Activated CD8-positive, alpha-beta memory T cell treated with anti-CD3 and anti-CD28 coated beads, Interleukin-2, amount 10 ng/mL, durations not matched to agents 7 days and 5 days (primary cell): Measurements from ENCODE around the gene PTPRD. TPM values are rescaled to one million over a fixed set of nuclear protein-coding genes. Genes with fewer than 3 reads are reported as not detected.

ENCODE experiments used
- ATAC-seq: fragments of 150-1000 bp; cut with Tn5 transposase; one replicate; pipeline ENCODE4 v1.10.0; 2021; ENCODE audit warnings: moderate library complexity
- CTCF ChIA-PET: fragments of 350-600 bp; sonication (Branson Sonifier 250); formaldehyde crosslinking; loops from one replicate; lab custom pipeline; 2021; ENCODE audit warnings: antibody characterized with exemption; lab: Charles Lee
- DNase-seq: peaks from one replicate; pipeline ENCODE4 v3.0.0-alpha.2; 2020
- H3K27ac Mint-ChIP-seq: one replicate; pipeline ENCODE4 v1.8.0; 2021; ENCODE audit warnings: mild to moderate bottlenecking, mixed read lengths
- H3K27me3 Mint-ChIP-seq: one replicate; pipeline ENCODE4 v1.8.0; 2021; ENCODE audit warnings: mixed read lengths
- H3K36me3 Mint-ChIP-seq: one replicate; pipeline ENCODE4 v1.8.0; 2021; ENCODE audit warnings: mild to moderate bottlenecking, mixed read lengths
- H3K4me1 Mint-ChIP-seq: one replicate; pipeline ENCODE4 v1.8.0; 2021; ENCODE audit warnings: mixed read lengths
- H3K4me3 Mint-ChIP-seq: one replicate; pipeline ENCODE4 v1.8.0; 2021; ENCODE audit warnings: mild to moderate bottlenecking, moderate library complexity, mixed read lengths
- H3K9me3 Mint-ChIP-seq: one replicate; pipeline ENCODE4 v1.8.0; 2022; ENCODE audit warnings: low read depth, mixed read lengths
- total RNA-seq, 2 experiments: library from RNA; stranded (reverse); gene quantifications; one replicate each; pipeline ENCODE4 v1.2.3, GENCODE V29; 2021

The PTPRD gene
- total RNA-seq, 2 experiments from 2014 or later, result 0.07 TPM; not detected in 1

DNA sequence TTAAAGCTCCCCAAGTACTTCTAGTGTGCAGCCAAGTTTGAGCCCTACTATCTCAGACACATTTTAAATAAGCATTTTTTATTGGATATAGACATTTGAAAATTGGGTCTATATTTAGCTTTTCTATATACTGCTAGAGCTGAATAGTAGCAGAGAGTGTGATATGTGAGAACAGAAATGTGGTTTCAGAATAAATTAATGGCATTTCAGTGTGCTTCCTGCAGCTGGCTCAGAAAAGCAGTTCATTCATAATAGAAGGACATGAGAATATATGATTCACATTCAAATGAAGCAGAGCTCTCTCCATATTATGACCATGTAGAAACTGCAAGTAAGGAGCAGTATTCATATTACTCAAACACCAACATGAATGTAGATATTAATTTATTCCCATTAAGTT is 464.0 kb downstream of the PTPRD start:
- Mint-ChIP-seq H3K4me1 (no peaks in the 10 kb centered on the region), H3K4me3 (no peak overlapping the region), H3K36me3 (no peaks in the 10 kb centered on the region), H3K27me3 (no peaks in the 10 kb centered on the region), H3K27ac (no peak overlapping the region), H3K9me3 (peaks cover 5% of the 10 kb centered on the region)
- CTCF ChIA-PET, result no interaction called here
- DNase-seq (no peak), ATAC-seq (no peak)

- Mint-ChIP-seq H3K27ac (no peak overlapping the region), H3K4me1 (no peaks in the 10 kb centered on the region), H3K4me3 (no peak overlapping the region), H3K9me3 (peaks cover 4% of the 10 kb centered on the region), H3K27me3 (no peaks in the 10 kb centered on the region), H3K36me3 (no peaks in the 10 kb centered on the region)
- ATAC-seq (no peak), DNase-seq (no peak)
- CTCF ChIA-PET, result no interaction called here
Measured at GRCh38 chr9:10146517-10147331, 466.1 kb downstream of the PTPRD start.

DNA sequence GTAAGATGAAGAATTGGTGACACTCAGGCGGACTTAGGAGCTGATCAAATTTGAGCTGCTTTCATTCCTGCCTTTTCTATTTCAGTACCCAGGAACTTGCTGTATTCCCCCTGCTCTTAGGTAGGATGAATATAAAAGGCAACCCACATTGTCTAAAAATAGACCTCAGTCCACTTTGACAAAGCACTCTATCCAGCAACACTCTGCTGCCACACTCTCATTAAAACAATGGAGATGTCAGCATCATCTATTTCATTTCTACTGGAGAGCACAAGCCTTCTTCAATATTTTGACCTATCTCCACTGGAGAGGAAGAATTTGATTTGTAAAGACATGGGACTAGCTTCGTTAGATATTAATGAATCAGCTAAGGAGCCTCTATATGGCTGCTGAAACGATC is 468.4 kb downstream of the PTPRD start:
- Mint-ChIP-seq H3K27me3 (no peaks in the 10 kb centered on the region), H3K9me3 (peaks cover 2% of the 10 kb centered on the region), H3K27ac (no peak overlapping the region), H3K4me3 (no peak overlapping the region), H3K4me1 (no peaks in the 10 kb centered on the region), H3K36me3 (no peaks in the 10 kb centered on the region)
- DNase-seq (no peak), ATAC-seq (no peak)
- CTCF ChIA-PET, result no interaction called here

DNA sequence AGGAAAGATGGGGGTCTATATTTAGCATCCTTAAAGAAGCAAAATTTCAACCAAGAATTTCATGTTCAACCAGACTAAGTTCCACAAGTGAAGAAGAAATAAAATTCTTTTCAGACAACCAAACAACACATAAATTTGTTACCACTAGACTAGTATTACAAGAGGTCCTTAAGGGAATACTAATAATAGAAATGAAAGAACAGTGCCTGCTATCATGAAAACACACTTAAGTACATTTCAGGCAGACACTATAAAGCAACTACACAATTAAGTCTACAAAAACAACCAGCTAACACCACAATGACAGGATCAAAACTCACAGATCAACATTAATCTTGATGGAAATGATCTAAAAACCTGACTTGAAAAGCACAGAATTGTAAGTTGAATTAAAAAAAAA is 477.2 kb downstream of the PTPRD start:
- Mint-ChIP-seq H3K36me3 (no peaks in the 10 kb centered on the region), H3K9me3 (peaks cover 15% of the 10 kb centered on the region), H3K4me3 (no peak overlapping the region), H3K27ac (no peak overlapping the region), H3K27me3 (no peaks in the 10 kb centered on the region), H3K4me1 (no peaks in the 10 kb centered on the region)
- no peak for ATAC-seq
- CTCF ChIA-PET, result no interaction called here
- DNase-seq, result no peak

DNA sequence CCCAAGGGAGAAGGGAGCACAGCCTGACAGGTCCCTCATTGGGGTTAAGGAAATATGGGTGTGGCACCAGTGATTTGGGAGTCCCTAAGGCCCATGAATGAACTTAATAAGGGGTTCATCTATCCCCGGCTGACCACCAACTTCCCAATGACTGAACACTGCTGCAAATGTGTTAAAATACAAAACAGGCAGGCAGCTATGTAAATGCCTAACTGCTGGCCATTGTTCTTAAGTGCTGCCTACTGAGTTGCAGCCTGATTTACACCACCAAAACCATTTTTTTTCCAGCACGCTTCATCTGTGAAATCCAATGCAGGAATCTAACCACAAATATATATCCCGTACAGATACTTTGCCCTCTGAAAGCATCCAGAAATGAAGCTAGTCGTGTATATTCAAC is 478.5 kb downstream of the PTPRD start:
- CTCF ChIA-PET, result no interaction called here
- Mint-ChIP-seq H3K27me3 (no peaks in the 10 kb centered on the region), H3K9me3 (peaks cover 15% of the 10 kb centered on the region), H3K4me3 (no peak overlapping the region), H3K27ac (no peak overlapping the region), H3K36me3 (no peaks in the 10 kb centered on the region), H3K4me1 (no peaks in the 10 kb centered on the region)
- ATAC-seq (no peak), DNase-seq (no peak)

GRCh38 chr9:10130061-10130675 is 482.6 kb downstream of the PTPRD start:
- Mint-ChIP-seq H3K27me3 (no peaks in the 10 kb centered on the region), H3K36me3 (no peaks in the 10 kb centered on the region), H3K4me1 (no peaks in the 10 kb centered on the region), H3K9me3 (peaks cover 4% of the 10 kb centered on the region), H3K4me3 (no peak overlapping the region), H3K27ac (no peak overlapping the region)
- CTCF ChIA-PET, result no interaction called here
- no peak for DNase-seq
- no peak for ATAC-seq

- Mint-ChIP-seq H3K27me3 (no peaks in the 10 kb centered on the region), H3K4me3 (no peak overlapping the region)
Measured at GRCh38 chr9:10127867-10128266, 484.9 kb downstream of the PTPRD start.

GRCh38 chr9:10112798-10113197 is 500.0 kb downstream of the PTPRD start:
- CTCF ChIA-PET, result no interaction called here
- DNase-seq (no peak), ATAC-seq (no peak)
- Mint-ChIP-seq H3K9me3 (peaks cover 2% of the 10 kb centered on the region), H3K27ac (no peak overlapping the region), H3K27me3 (no peaks in the 10 kb centered on the region), H3K4me1 (no peaks in the 10 kb centered on the region), H3K4me3 (no peak overlapping the region), H3K36me3 (no peaks in the 10 kb centered on the region)

More at GRCh38 chr9:10127867-10128266, 484.9 kb downstream of the PTPRD start:
- DNase-seq (no peak), ATAC-seq (no peak)
- H3K36me3 Mint-ChIP-seq, result no peaks in the 10 kb centered on the region
- CTCF ChIA-PET, result no interaction called here
- no peaks in the 10 kb centered on the region for H3K9me3 Mint-ChIP-seq
- H3K27ac Mint-ChIP-seq, result no peak overlapping the region
- H3K4me1 Mint-ChIP-seq, result no peaks in the 10 kb centered on the region

DNA sequence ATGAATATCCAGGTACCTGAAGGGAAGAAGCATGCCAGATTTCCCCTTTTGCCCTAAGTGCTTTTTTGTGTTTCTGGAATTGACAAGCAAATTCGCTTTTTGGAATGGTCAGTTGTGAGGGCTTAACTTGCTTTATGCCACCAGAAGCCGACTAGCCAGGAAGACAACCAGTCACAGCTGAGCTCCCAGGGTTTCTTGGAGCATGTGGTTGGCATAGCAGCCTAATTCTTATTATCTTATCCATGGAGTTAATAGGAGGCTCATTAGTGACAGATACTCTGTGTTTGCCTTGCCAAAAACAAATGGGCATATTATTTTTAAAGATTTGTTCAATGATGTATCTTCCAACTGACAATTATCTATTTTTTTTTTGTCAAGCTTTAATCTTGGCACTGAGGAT is 500.7 kb downstream of the PTPRD start:
- Mint-ChIP-seq H3K27me3 (no peaks in the 10 kb centered on the region), H3K4me1 (no peaks in the 10 kb centered on the region), H3K27ac (no peak overlapping the region), H3K9me3 (peaks cover 3% of the 10 kb centered on the region), H3K4me3 (no peak overlapping the region), H3K36me3 (no peaks in the 10 kb centered on the region)
- DNase-seq, result no peak
- CTCF ChIA-PET, result no interaction called here
- ATAC-seq, result no peak

- CTCF ChIA-PET, result no interaction called here
- Mint-ChIP-seq H3K27ac (no peak overlapping the region), H3K27me3 (no peaks in the 10 kb centered on the region), H3K9me3 (peaks cover 11% of the 10 kb centered on the region), H3K4me1 (no peaks in the 10 kb centered on the region), H3K4me3 (no peak overlapping the region), H3K36me3 (no peaks in the 10 kb centered on the region)
- DNase-seq (no peak), ATAC-seq (no peak)
Measured at GRCh38 chr9:10108815-10109214, 504.0 kb downstream of the PTPRD start.

GRCh38 chr9:10104774-10105173 is 508.0 kb downstream of the PTPRD start:
- no peaks in the 10 kb centered on the region for H3K4me1 Mint-ChIP-seq
- H3K36me3 Mint-ChIP-seq, result no peaks in the 10 kb centered on the region
- DNase-seq, result no peak
- CTCF ChIA-PET, result no interaction called here
- no peak overlapping the region for H3K4me3 Mint-ChIP-seq
- peaks cover 8% of the 10 kb centered on the region for H3K9me3 Mint-ChIP-seq
- no peak overlapping the region for H3K27ac Mint-ChIP-seq
- H3K27me3 Mint-ChIP-seq, result no peaks in the 10 kb centered on the region
- no peak for ATAC-seq

DNA sequence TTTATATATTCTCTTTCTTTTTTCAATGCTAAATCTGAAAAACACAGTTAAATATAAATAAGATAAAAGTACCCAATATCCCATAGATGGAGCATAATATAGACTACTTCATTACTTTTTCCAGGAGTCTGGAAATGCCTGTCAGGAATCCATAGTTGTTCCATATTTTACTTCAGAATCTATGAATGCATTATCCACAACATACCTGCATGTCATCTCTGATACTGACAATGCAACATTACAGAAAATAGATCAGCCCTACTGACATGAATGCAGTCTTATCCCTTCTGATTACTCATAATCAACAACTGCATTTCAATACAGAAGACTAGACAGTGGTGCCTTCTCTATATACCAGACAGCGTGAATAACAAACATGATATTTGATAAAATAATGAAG is 517.6 kb downstream of the PTPRD start:
- no peak for ATAC-seq
- DNase-seq, result no peak
- Mint-ChIP-seq H3K4me3 (no peak overlapping the region), H3K4me1 (no peaks in the 10 kb centered on the region), H3K9me3 (peaks cover 3% of the 10 kb centered on the region), H3K27me3 (no peaks in the 10 kb centered on the region), H3K27ac (no peak overlapping the region), H3K36me3 (no peaks in the 10 kb centered on the region)
- CTCF ChIA-PET, result no interaction called here

DNA sequence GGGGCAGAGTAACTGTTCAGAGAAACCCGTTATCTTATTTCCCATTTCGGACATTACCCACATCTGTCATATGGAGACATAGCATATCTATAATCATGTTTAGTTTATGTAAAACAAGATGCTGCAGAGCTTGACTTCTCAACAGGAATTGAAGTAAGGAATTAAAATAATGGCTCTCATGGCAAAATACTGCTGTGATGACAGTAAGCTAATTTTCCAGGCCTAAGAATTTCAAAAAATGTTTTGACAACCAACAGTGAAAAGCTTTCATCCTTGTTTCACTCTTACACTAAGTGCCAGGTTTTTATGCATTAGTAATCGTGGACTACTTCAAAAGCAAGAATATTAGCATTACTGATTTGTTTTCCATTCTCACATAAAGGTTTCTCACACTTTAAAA is 518.2 kb downstream of the PTPRD start:
- no peak for ATAC-seq
- no peaks in the 10 kb centered on the region for H3K36me3 Mint-ChIP-seq
- no peaks in the 10 kb centered on the region for H3K4me1 Mint-ChIP-seq
- H3K4me3 Mint-ChIP-seq, result no peak overlapping the region
- peaks cover 3% of the 10 kb centered on the region for H3K9me3 Mint-ChIP-seq
- DNase-seq, result no peak
- no peak overlapping the region for H3K27ac Mint-ChIP-seq
- no peaks in the 10 kb centered on the region for H3K27me3 Mint-ChIP-seq
- CTCF ChIA-PET, result no interaction called here

DNA sequence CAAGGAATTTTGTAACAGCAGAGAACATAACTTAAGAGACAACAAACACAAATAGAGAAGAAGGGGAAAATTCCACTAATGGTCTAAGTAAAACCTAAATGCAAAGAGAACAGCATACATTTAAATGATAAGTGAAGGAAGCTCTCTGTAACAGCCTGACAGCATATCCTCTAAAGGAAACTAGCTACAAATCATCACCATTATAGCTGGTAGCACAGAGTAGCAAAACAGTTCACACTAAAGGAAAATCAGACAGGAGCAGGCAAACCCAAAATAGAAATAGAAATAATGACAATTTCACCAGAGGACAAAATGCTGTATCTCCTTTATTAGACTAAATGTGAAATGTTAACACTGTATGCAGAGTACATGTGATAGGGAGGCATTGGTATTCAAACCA is 532.8 kb downstream of the PTPRD start:
- ATAC-seq (no peak), DNase-seq (no peak)
- CTCF ChIA-PET, result no interaction called here
- Mint-ChIP-seq H3K27ac (no peak overlapping the region), H3K27me3 (no peaks in the 10 kb centered on the region), H3K9me3 (peaks cover 18% of the 10 kb centered on the region), H3K36me3 (no peaks in the 10 kb centered on the region), H3K4me3 (no peak overlapping the region), H3K4me1 (no peaks in the 10 kb centered on the region)
